Astrocyte (in vitro differentiated cells and primary cell): ENCODE data around the gene PLCXD3. TPM values are rescaled to one million over a fixed set of nuclear protein-coding genes. Genes with fewer than 3 reads are reported as not detected.

Experiments
- DNase-seq: peaks from one replicate; pipeline ENCODE4 v3.0.0-alpha.2; 2010; ENCODE audit warnings: low read depth
- FAIRE-seq: peaks from 2 replicates; lab custom pipeline; 2011; peaks lifted over from hg19 to GRCh38; lab: Jason Lieb, UNC
- H2AFZ ChIP-seq: 2 replicates; pipeline ENCODE4 v1.6.0; 2012; ENCODE audit warnings: low read depth, low read length, inconsistent platforms
- H3K27ac ChIP-seq: 2 replicates; pipeline ENCODE4 v1.5.1; 2011; ENCODE audit warnings: low read depth, low read length, inconsistent platforms
- H3K27me3 ChIP-seq: 2 replicates; pipeline ENCODE4 v1.6.0; 2011; ENCODE audit warnings: low read length, inconsistent platforms; ENCODE audit not compliant: insufficient read depth
- H3K36me3 ChIP-seq: 2 replicates; pipeline ENCODE4 v1.5.1; 2011; ENCODE audit warnings: low read length, inconsistent platforms; ENCODE audit not compliant: insufficient read depth
- H3K4me1 ChIP-seq: 2 replicates; pipeline ENCODE4 v1.5.1; 2011; ENCODE audit warnings: low read length, inconsistent platforms; ENCODE audit not compliant: insufficient read depth
- H3K4me2 ChIP-seq: 2 replicates; pipeline ENCODE4 v1.6.0; 2012; ENCODE audit warnings: low read length, inconsistent platforms
- H3K4me3 ChIP-seq: 2 replicates; pipeline ENCODE4 v1.5.1; 2011; ENCODE audit warnings: low read depth, mild to moderate bottlenecking, low read length, inconsistent platforms; ENCODE audit not compliant: insufficient read depth
- H3K79me2 ChIP-seq: 2 replicates; pipeline ENCODE4 v1.6.0; 2012; ENCODE audit warnings: mild to moderate bottlenecking, low read length, inconsistent platforms; ENCODE audit not compliant: insufficient read depth
- H3K9ac ChIP-seq: 2 replicates; pipeline ENCODE4 v1.6.0; 2012; ENCODE audit warnings: mild to moderate bottlenecking, low read length, inconsistent platforms
- H3K9me3 ChIP-seq: 2 replicates; pipeline ENCODE4 v1.5.1; 2012; ENCODE audit warnings: low read depth, mild to moderate bottlenecking, low read length, inconsistent platforms; ENCODE audit not compliant: insufficient read depth
- H4K20me1 ChIP-seq: 2 replicates; pipeline ENCODE4 v1.6.0; 2012; ENCODE audit warnings: low read length, inconsistent platforms; ENCODE audit not compliant: insufficient read depth
- H3K27ac Mint-ChIP-seq: one replicate; pipeline ENCODE4 v1.8.0; 2021; ENCODE audit warnings: mild to moderate bottlenecking, mixed read lengths; ENCODE audit not compliant: unreplicated experiment
- H3K27me3 Mint-ChIP-seq: one replicate; pipeline ENCODE4 v1.8.0; 2021; ENCODE audit warnings: low read depth, mixed read lengths; ENCODE audit not compliant: unreplicated experiment
- H3K36me3 Mint-ChIP-seq: one replicate; pipeline ENCODE4 v1.8.0; 2021; ENCODE audit warnings: low read depth, mixed read lengths; ENCODE audit not compliant: unreplicated experiment
- H3K4me1 Mint-ChIP-seq: one replicate; pipeline ENCODE4 v1.8.0; 2021; ENCODE audit warnings: low read depth, mixed read lengths; ENCODE audit not compliant: unreplicated experiment
- H3K4me3 Mint-ChIP-seq: one replicate; pipeline ENCODE4 v1.8.0; 2021; ENCODE audit warnings: mild to moderate bottlenecking, moderate library complexity, mixed read lengths; ENCODE audit not compliant: unreplicated experiment
- H3K9me3 Mint-ChIP-seq: one replicate; pipeline ENCODE4 v1.8.0; 2021; ENCODE audit warnings: mild to moderate bottlenecking, mixed read lengths; ENCODE audit not compliant: unreplicated experiment
- EZH2 ChIP-seq: IDR thresholded peaks from 2 replicates; pipeline ENCODE4 v1.6.1; 2012; ENCODE audit warnings: mild to moderate bottlenecking, low read length, inconsistent platforms; ENCODE audit not compliant: insufficient read depth
- total RNA-seq: library from RNA; stranded (reverse); gene quantifications from 2 replicates; pipeline ENCODE4 v1.2.1, GENCODE V29; 2021
- TF ChIP-seq, protein P1 (sequence below): IDR thresholded peaks from 2 replicates; pipeline ENCODE4 v1.5.1; 2011; ENCODE audit warnings: low read depth, mild to moderate bottlenecking, inconsistent platforms, low read length, moderate library complexity; ENCODE audit not compliant: insufficient read depth

Gene PLCXD3
- total RNA-seq, 1 donor from 2014 or later = 1.6 TPM

DNA sequence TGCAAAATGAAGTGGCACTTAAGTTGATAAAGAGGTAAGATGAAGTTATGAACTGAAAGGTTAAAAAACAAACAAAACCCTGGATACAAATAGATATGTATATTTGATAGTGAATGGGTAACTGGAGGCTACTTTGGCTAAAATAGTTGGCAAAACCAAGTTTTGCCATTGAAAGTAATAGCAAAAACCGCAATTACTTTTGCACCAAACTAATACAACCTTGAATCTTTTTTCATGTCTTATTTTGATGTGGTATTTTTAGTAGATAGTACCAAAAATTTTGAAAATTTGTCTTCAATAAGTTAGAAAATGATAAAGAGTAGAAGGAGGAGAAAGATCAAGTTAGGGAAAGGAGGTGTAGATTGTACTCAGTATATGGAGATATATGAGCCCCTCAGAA is 47.9 kb upstream of the PLCXD3 start:
- H3K36me3 Mint-ChIP-seq = no peaks in the 10 kb centered on the region
- TF ChIP-seq, protein P1, sequence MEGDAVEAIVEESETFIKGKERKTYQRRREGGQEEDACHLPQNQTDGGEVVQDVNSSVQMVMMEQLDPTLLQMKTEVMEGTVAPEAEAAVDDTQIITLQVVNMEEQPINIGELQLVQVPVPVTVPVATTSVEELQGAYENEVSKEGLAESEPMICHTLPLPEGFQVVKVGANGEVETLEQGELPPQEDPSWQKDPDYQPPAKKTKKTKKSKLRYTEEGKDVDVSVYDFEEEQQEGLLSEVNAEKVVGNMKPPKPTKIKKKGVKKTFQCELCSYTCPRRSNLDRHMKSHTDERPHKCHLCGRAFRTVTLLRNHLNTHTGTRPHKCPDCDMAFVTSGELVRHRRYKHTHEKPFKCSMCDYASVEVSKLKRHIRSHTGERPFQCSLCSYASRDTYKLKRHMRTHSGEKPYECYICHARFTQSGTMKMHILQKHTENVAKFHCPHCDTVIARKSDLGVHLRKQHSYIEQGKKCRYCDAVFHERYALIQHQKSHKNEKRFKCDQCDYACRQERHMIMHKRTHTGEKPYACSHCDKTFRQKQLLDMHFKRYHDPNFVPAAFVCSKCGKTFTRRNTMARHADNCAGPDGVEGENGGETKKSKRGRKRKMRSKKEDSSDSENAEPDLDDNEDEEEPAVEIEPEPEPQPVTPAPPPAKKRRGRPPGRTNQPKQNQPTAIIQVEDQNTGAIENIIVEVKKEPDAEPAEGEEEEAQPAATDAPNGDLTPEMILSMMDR = no peak
- no peaks in the 10 kb centered on the region for H3K9me3 Mint-ChIP-seq
- H3K79me2 ChIP-seq = no peaks in the 10 kb centered on the region
- no peak overlapping the region for H3K27ac ChIP-seq
- no peaks in the 10 kb centered on the region for H3K9me3 ChIP-seq
- no peaks in the 10 kb centered on the region for H4K20me1 ChIP-seq
- no peak overlapping the region for H3K4me3 ChIP-seq
- no peak overlapping the region for H2AFZ ChIP-seq
- H3K9ac ChIP-seq = no peak overlapping the region
- H3K27me3 ChIP-seq = peaks cover 2% of the 10 kb centered on the region
- H3K36me3 ChIP-seq = no peaks in the 10 kb centered on the region
- H3K4me2 ChIP-seq = no peak overlapping the region
- no peak for DNase-seq
- H3K4me1 ChIP-seq = no peaks in the 10 kb centered on the region
- H3K27ac Mint-ChIP-seq = no peak overlapping the region
- no peaks in the 10 kb centered on the region for H3K4me1 Mint-ChIP-seq
- no peak for FAIRE-seq
- no peaks in the 10 kb centered on the region for H3K27me3 Mint-ChIP-seq
- no peak overlapping the region for H3K4me3 Mint-ChIP-seq

DNA sequence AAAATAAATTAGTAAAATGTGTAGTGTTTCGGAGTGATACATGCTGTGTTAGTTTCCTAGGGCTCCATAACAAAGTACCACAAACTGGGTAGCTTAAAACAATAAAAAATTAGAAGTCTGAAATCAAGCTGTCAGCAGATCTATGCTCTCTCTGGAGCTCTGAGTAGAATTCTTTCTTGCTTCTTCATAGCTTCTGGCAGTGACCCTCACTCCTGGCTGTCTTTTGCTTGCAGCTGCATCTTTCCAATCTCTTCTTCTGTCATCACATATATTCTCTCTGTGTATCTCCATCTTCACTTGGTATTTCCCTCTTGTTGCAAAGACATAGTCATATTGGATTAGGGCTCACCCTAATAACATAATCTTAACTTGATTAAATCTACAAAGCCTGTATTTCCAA is 37.6 kb upstream of the PLCXD3 start:
- DNase-seq = no peak
- Mint-ChIP-seq H3K4me3 (no peak overlapping the region), H3K27ac (no peak overlapping the region), H3K4me1 (no peaks in the 10 kb centered on the region), H3K36me3 (no peaks in the 10 kb centered on the region), H3K9me3 (no peaks in the 10 kb centered on the region), H3K27me3 (no peaks in the 10 kb centered on the region)
- H3K4me1 ChIP-seq = no peaks in the 10 kb centered on the region
- H3K36me3 ChIP-seq = no peaks in the 10 kb centered on the region
- H3K79me2 ChIP-seq = no peaks in the 10 kb centered on the region
- no peak overlapping the region for H3K27ac ChIP-seq
- TF ChIP-seq, protein P1 = no peak
- no peak for TF ChIP-seq EZH2
- H3K9ac ChIP-seq = no peak overlapping the region
- H4K20me1 ChIP-seq = no peaks in the 10 kb centered on the region
- no peak for FAIRE-seq
- no peak overlapping the region for H2AFZ ChIP-seq
- H3K27me3 ChIP-seq = no peaks in the 10 kb centered on the region
- no peaks in the 10 kb centered on the region for H3K9me3 ChIP-seq
- H3K4me3 ChIP-seq = no peak overlapping the region
- no peak overlapping the region for H3K4me2 ChIP-seq

DNA sequence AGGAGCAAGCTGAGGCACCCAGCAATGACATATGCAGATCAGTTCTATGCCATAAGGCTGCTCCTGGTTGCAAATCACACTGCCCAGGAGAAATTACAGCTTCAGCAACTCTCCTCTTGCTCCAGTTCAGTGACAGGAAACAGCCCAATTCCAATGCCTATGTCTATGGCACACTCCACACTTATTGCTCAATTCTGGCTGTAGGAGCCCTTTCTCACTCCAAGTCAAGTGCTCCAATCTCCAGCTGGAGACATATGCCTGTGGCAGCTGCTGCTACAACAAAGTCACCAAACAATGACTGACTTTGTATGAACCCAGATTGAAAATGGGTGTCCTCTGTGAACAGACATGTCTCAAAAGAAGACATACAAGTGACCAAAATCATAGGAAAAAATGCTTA is 31.8 kb upstream of the PLCXD3 start:
- Histone ChIP-seq H3K9me3 (no peaks in the 10 kb centered on the region), H3K27ac (no peak overlapping the region), H3K27me3 (no peaks in the 10 kb centered on the region), H3K9ac (no peak overlapping the region), H3K4me1 (no peaks in the 10 kb centered on the region), H3K4me3 (no peak overlapping the region), H3K4me2 (no peak overlapping the region), H2AFZ (no peak overlapping the region), H4K20me1 (no peaks in the 10 kb centered on the region), H3K79me2 (no peaks in the 10 kb centered on the region), H3K36me3 (no peaks in the 10 kb centered on the region)
- H3K36me3 Mint-ChIP-seq = no peaks in the 10 kb centered on the region
- no peak overlapping the region for H3K4me3 Mint-ChIP-seq
- no peak for TF ChIP-seq EZH2
- TF ChIP-seq, protein P1 = no peak
- FAIRE-seq (no peak), DNase-seq (no peak)
- no peaks in the 10 kb centered on the region for H3K4me1 Mint-ChIP-seq
- H3K27ac Mint-ChIP-seq = no peak overlapping the region
- no peaks in the 10 kb centered on the region for H3K27me3 Mint-ChIP-seq
- H3K9me3 Mint-ChIP-seq = peaks cover 3% of the 10 kb centered on the region
